Ureter (tissue), 1 donor: ENCODE data around the gene UBE2R2. TPM values are rescaled to one million over a fixed set of nuclear protein-coding genes. Genes with fewer than 3 reads are reported as not detected.
"Not testable (repeated sequence)": the region's sequence is repeated elsewhere in the genome, so short reads cannot be mapped to it uniquely, and the experiment has no call there.

Experiments
- DNase-seq: peaks from one replicate; pipeline ENCODE4 v3.0.0-alpha.2; 2020; ENCODE audit warnings: low spot score
- total RNA-seq: library from RNA; stranded (reverse); gene quantifications from one replicate; pipeline ENCODE4 v1.2.4, GENCODE V29; 2023
- donor health status: DM: yes; HTN: yes; CAD: no.

Gene UBE2R2
- total RNA-seq, 1 donor from 2014 or later, result 35.6 TPM

DNA sequence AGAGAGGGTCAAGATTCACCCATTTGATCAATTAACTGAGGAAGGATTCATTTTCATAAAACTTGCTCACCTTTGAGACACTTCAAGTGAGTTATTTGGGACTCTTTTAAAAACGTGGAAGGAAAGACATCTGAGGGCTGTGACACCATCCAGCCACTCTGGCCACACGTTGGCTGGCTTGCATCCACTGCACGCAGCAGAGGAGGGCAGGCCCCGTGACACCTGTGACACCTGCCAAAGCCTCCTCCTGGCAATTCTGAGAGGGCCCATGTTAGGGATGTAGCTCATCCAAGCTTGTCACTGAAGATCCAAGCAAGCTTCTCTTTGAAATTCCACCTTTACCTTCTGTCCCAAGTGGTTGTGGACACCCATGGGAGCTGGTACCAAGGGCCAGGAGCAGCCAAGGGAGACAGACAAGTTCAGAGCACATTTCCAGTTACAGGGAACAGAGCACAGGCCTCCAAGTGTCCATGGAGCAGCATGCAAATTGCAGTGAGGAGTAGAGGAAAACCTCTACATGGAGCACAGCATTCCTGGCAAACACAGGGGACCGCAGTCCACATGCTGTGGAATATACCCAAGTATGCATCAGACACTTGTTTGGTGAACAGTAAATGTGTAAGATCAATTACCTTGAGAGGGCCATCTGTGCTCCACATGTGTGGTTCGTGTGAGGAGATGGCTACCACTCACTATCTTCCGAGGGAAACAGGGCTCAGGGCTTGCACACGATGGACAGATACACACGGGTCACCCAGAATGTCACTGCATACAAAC lies 16.8 kb upstream of the UBE2R2 start:
- DNase-seq, result no peak

DNA sequence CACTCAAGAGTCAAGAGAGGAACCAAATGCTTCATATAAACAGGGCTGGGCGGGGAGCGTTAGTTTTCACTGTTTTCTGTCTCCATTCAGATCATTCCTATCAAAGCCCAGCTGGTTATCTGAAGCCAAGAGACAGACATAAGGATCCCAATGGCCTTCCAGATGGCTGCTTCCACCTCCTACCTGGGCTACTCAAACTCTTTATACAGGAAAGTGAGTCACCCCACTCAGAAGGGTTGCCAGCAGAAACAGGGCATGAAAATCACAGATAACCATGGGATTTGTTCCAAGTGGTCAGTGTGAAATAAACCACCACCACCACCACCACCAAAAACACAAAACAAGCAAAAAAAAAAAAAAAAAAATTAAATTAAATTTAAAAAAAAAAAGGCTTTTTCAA lies 16.1 kb upstream of the UBE2R2 start:
- no peak for DNase-seq

DNA sequence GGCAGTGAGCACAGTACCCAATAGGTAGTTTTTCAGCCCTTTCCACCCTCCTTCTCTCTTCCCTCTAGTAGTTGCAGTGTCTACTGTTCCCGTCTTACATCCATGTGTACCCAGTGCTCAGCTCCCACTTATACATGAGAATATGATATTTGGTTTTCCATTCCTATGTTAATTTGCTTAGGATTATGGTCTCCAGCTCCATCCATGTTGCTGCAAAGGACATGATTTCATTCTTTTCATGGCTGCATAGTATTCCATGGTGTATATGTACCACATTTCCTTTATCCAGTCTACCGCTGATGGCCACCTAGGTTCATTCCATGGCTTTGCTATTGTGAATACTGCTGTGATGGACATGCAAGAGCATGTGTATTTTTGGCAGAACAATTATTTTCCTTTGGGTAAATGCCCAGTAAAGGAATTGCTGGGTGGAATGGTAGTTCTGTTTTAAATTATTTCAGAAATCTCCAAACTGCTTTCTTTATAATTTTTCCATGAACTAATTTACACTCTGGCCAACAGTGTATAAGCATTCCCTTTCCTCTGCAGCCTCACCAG lies 14.9 kb upstream of the UBE2R2 start:
- not testable (repeated sequence) for DNase-seq

DNA sequence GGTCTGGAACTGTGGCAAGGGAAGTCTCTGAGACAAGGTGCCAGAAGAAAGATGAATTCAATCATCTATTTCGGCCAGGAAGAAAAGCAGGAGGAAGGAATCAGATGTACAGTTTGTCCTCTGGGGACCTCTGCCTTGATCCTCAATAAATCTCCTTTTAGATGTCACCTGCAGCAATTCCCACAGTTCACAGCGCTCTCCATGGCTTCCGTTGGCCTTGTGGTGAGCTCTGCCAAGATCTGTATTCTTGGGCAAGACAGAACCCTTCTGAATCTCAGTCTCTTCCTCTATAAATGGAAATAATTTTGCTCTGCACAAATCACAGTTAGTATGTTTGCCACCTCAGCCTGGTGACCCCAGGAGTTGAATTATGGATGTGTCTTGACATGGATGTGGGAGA lies 12.8 kb upstream of the UBE2R2 start:
- DNase-seq, result not testable (repeated sequence)

DNA sequence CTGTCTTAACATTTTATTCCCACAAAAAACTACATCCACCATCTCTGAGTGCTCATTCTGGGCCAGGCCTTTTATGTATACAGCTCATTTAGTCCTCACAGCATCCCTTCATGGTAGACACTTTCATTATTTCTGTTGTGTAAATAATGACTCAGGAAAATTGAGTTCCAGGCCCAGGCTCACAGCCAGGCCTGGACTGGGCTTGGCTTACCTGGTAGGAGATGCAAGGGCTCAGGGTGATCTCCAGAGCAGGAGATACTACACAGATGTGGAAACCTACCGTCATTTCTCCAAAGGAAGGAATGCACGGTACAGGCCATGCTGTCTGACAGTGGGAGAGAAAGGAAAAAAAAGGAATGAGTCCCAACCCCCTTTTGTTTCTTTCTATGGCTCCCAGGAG lies 9.8 kb upstream of the UBE2R2 start:
- not testable (repeated sequence) for DNase-seq

DNA sequence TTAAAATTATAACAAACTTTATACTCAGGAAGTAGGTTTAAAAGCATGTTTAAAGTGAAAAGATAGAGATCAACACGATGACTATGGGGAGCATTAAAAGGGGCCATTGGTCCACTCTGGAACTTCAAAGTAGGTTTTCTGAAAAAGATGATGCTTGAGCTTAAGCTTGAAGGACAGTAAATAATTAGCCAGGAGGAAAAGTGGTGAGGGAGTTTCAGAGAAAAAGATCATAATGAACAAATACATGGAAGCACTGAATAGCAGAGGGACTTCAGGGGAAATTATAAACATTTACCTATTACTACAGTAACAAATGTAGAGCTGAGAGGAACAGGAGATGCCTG lies 8.0 kb upstream of the UBE2R2 start:
- DNase-seq, result not testable (repeated sequence)

DNA sequence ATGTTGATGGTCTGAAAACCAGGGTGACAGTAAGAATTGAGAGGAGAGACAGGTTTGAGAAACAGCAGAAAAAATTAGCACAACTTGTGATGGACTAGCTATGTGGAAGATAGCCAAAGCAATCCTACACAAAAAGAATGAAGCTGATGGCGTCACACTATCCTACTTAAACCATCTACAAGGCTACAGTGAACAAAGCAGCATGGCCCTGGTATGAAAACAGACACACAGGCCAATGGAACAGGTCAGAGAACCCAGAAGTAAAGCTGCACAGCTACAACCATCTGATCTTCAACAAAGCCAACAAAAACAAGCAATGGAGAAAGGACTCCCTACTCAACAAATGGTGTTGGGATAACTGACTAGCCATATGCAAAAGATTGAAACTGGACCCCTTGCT lies 7.5 kb upstream of the UBE2R2 start:
- DNase-seq, result no peak

DNA sequence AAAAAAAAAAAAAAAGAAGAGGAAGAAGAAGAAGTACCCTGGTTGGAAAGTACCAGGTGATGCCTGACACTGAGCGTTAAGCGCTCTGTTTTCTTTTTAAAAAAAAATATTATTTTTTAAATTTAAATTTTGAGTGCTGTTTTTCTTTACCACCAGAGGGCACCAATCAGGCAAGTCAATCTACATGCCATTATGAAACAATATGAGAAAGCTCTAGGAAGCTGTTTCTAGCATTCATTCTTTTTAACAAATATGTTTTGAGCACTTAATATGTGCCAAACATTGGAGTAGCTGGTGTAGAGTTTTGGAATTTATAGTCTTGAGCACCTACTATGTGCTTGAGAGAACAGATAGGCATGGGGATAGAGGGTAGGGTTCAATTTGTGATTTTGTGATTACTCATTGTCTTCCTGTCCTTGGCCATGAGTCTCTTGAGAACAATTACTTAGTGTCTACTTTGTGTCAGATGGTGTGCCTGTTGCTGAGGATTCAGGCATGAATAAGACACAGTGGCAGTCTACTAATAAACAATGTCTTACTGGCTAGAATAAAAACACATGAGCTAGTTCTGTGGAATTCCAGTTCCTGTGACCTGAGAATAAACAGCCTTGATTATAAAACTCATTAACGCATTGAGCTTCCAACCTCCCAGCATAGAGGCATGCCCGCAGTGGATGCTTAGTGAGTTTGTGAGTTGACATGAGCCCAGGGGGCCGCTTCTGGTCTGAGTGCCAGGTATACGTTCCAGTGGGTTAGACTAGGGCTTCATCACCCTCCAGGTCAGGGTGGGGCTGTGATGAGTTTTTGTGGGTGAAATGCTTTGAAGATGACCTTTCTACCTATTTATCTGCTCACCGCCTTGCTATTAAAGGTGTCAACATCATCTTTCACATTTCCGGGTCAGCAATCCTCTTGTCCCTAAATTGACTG lies 3.0 kb upstream of the UBE2R2 start:
- no peak for DNase-seq

DNA sequence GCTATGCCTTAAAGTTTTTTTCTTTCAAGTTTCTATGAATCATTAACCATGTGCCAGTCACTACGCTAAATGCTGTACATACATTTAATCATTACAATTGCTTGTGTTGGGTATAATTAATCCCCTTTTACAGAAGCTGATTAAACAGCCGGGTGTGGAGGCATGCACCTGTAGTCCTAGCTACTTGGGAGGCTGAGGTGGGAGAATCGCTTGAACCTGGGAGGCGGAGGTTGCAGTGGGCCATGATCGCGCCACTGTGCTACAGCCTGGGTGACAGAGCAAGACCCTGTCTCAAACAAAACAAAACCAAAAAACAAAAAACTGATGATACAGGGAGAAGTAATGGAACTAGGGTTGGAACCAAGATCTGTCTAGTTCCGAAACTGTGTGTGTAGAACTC lies 1.2 kb upstream of the UBE2R2 start:
- DNase-seq, result no peak

DNA sequence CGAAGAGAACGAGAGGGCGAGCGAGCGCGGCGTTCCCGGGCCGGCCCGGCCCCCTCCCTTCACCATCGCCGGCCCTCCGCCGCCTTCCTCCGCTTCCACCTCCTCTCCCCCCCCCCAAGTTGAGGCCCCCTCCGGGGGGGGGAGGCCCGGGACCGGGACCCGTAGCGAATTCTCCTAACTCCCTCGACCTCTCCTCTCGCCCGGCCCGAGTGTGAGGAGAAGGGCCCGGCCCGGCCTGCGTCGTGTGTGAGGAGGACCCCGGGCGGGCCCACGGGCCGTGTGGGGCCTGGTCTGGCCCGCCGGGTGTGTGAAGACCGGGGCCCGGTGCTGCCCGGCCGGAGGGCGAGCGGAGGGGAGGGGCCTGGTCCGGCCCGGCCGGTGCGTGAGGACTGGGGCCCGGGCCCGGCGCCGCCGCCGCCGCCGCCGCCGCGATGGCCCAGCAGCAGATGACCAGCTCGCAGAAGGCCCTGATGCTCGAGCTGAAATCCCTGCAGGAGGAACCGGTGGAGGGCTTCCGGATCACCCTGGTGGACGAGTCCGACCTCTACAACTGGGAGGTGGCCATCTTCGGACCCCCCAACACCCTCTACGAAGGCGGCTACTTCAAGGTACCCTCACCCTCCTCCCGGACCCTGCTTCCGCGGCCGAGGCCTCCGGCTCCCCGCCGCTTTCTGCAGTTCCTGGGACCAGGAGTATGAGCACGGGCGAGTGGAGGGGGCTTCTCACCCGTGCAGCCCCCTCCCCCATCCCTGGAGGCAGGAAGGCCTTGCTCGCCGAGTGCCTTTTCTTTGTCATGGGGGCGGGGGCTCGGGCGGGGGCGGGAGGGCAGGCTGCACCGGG lies 587 bp downstream of the UBE2R2 start:
- DNase-seq, result peak; percentile 63

DNA sequence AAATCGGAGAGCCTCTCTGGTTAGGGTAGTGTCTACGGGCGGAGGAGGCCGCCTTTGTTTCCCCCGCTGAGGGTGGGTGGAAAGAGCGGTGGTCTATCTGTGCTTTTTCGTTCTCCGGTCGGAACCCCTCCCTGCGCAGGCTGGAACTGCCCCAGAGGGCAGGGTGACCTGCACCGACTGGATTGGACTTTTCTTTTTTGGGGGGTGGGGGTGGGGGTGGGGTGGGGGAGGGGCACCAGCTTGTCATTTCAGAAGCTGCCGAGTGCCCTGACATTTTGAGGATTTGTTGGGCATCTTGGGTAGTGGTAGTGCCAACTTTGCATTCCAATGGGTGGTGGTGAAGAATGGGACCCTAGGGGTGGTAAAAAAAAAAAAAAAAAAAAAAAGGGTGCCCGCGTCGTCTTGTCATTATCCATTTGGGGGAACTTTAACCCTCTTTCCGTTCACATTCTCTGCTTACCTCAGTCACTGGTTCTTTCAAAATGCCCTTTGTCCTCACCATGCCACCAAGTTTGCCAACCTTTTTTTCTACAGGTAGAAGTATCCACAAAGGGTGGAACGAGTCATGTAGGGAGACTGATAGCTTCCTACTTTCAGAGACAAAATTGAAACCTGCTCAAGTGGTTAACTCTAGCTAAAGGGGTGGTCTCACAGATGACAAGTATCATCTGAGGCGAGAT lies 1.3 kb downstream of the UBE2R2 start:
- DNase-seq, result peak; percentile 49

DNA sequence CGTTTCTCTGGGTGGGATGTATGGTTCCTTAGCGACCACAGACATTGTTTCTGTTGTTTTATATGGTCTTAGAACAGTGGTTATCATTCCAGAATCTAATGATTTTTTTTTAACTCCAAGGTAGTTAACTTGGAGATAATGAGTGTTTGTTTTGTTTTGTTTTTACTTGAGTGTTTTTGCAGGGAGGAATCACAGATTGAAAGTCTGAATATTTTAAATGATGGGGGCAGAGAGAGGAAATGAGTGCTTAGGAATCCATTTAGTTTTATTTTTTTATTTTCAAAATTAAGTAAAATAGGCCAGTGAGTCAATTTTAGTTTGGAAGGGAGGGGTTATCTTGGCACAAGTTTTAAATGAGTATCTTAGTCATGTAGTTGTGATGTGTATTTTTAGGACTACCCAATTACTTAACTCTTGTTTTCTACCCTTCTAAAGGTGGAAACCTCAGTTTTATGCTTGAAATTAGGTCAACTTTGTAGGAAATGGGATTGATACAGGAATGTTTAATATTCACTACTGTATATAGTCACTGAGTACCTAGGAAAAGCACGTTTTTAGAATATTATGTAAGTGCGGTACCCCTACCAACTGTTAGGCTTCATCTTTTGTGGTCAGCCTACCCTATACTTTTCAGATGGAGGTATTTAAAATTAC lies 2.0 kb downstream of the UBE2R2 start:
- no peak for DNase-seq

DNA sequence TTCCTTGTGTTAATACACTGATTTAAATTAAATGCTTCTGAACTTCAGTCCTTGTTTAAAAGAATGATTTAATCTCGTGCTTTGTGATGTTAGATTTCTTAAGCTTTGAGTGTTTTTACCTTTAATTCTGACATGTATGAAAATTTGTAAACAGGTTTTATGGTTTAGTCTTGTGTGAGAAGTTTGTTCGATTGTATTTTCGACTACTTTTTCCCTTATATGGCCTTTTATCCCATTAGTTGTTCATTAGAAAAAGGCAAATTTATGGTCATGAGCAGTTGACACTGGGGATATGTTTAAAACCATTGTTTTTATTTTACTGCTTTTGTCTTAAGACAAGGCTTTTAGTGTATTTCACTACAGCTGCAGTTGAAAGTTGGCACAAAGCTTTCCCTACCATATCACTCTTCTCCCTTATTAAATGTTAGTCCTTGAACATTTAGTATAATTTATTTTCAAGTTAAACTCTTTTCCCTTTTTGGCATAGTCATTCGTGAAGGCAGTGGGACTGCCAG lies 3.3 kb downstream of the UBE2R2 start:
- no peak for DNase-seq

DNA sequence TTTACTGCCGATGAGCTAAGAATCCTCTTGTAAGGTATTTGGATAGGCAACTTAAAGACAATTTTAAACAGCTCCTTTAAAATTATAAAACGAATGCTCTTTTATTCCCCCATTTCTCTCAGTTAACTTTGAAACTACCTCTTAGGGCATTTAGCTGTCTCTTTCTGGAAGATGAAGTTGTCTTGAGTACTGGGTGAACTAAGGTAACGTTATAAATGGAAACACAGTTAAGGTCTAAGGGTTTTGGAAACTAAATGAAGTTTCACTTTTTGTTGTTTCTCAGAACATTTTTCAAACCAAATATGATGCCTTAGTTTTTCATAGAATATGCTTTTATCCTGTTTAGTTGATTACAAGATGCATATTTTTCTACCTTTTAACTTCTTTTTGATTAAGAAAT lies 6.8 kb downstream of the UBE2R2 start:
- no peak for DNase-seq

DNA sequence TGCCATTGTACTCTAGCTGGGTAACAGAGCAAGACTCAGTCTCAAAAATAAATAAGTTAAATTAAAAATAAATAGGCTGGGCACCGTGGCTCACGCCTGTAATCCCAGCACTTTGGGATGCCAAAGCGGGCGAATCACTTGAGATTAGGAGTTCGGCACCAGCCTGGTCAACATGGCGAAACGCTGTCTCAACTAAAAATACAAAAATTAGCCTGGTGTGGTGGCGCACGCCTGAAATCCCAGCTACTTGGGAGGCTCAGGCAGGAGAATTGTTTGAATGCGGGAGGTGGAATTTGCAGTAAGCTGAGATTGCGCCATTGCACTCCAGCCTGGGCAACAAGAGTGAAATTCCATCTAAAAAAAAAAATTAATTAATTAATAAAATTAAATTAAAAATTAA lies 10.3 kb downstream of the UBE2R2 start:
- not testable (repeated sequence) for DNase-seq

DNA sequence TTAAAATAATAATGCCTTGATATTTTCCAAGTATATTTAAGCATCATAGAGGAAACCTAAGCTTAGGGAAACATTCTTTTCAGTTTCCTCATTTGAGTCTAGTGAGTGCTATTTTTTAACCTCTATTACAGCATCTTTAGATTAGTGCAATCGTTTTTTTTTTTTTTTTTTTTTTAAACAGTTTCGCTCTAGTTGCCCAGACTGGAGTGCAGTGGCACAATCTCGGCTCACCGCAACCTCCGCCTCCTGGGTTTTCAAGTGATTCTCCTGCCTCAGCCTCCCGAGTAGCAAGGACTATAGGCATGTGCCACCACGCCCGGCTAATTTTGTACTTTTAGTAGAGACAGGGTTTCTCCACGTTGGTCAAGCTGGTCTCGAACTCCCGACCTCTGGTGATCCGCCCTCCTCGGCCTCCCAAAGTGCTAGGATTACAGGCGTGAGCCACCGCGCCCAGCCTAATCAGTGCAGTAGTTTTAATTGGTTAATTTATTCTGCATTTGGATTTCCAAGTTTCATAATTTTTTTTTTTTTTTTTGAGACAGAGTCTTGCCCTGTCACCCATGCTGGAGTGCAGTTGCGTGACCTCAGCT lies 12.8 kb downstream of the UBE2R2 start:
- not testable (repeated sequence) for DNase-seq

DNA sequence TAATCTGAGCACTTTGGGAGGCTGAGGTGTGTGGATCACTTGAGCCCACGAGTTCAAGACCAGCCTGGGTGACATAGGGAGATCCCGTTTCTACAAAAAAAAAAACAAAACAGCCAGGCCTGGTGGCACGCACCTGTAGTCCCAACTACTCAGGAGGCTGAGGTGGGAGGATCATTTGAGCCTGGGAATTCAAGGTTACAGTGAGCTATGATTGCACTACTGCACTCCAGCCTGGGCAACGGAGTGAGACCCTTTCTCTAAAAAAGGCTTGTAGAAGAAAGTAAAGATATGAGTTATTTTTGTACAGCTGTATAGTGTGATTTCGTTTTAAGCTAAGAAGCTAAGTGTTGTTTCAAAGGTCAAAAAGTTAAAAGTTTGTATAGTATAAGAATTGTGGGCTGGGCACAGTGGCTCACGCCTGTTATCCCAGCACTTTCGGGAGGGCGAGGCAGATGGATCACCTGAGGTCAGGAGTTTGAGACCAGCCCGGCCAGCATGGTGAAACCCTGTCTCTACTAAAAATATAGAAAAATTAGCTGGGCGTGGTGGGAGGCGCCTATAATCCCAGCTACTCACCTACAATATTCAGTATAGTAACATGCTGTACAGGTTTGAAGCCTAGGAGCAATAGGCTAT lies 18.8 kb downstream of the UBE2R2 start:
- no peak for DNase-seq

DNA sequence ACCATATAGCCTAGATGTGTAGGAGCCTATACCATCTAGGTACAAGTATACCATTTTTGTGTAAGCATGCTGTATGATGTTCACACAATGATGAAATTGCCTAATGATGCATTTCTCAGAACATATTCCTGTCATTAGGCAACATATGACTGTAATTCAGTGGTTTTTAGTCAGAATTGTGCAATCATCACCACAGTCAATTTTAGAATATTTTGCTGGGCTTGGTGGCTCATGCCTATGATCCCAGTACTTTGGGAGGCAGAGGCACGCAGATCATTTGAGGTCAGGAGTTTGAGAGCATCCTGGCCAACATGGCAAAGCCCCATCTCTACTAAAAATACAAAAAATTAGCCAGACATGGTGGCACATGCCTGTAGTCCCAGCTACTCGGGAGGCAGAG lies 19.3 kb downstream of the UBE2R2 start:
- DNase-seq, result not testable (repeated sequence)

DNA sequence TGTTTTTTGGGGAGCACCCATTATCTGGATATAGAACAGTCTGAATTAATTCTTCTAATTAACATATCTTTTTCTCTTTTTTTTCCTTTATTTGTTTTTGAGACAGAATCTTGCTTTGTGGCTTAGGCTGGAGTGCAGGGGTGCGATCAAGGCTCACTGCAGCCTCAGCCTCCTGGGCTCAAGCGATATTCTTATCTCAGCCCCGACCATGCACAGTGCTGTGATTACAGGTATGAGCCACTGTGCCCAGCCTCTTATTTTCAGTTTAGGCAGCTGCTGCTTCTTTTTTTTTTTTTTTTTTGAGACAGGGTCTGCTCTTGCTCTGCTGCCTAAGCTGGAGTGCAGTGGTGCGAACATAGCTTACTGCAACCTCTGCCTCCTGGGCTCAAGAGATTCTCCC lies 20.2 kb downstream of the UBE2R2 start:
- no peak for DNase-seq

DNA sequence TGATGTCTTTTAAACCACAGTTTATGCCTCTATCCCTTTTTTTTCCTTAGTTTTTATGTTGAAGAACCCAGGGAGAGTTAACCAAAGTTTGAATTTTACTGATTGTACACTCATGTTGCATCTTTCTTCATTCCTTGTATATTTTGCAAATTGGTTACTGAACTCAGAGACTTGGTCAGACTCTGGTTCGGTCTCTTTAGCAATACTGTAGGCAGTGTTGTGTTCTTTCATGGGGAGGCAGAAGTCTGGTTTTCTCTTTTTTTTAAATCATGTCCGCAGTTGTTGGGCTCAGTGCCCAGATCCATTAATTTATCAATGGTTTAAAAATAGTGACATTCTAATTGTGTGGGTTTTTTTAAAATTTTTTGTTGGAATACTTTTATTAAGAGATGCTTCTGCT lies 23.4 kb downstream of the UBE2R2 start:
- DNase-seq, result no peak
